Measurements from ENCODE around the gene ZNF484. TPM values are rescaled to one million over a fixed set of nuclear protein-coding genes. Genes with fewer than 3 reads are reported as not detected.
"Not testable (repeated sequence)": the region's sequence is repeated elsewhere in the genome, so short reads cannot be mapped to it uniquely, and the experiment has no call there.

ZNF484 gene
- total and polyA plus RNA-seq, 4 experiments from 2014 or later: 4.3 to 24.7 (median 13.7) TPM

DNA sequence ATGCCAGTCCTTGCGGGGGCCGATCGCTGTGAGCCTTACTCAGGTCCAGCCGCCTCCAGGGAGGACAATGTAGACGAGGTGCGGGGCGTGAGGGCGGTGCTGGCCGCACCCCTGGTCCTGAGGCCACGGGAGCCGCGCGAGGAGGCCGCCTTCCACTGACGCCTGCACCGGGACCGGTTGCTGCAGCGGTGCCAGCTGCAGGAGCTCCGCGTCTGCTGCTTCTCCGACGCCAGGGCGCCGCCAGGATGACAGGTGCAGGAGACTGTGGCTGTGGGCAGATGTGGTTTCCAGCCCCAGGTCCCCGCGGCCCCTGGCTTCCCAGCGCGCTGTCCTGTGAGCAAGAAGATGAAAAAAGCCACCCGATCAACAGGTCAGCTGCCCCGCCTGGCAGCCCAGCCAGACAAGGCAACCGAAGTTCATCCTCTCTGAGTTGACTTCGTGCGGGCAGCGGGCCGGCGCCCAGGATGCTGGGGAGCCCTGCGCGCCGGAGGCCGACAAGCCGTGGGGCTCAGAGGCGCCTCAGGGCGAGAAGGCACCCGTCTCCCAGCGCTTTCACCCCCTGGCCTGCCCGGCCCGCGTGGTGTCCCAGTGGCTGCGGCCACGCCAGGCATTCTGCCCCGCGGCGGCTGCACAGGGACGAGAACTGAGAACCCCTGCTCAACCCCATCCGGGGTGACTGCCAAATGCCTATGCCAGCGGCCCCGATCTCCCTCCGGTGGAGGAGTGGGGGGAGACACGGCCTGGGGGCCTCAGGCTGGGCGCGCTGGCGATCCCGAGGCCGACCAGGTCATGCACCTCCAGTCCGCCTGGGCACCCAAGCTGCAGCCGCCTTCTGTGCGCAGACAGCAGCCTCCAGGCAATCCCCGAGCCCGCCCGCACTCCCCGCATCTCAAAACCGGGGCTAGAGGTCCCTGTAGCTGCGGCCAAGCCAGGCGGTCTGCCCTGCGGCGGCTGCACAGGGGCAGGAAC, 69.8 kb downstream of the ZNF484 start:
- Mint-ChIP-seq H3K27me3 (peaks cover 30 to 34% of the 10 kb centered on the region in 2 donors), H3K9me3 (no peaks in the 10 kb centered on the region), H3K4me1 (peaks cover 6 to 20% (median 13%) of the 10 kb centered on the region in 4 donors), H3K36me3 (no peaks in the 10 kb centered on the region), H3K27ac (no peak overlapping the region), H3K4me3 (peak overlapping the region; percentile 65 to 98 (median 82))
- DNase-seq: peak in 4 of 5 donors; percentile 33 to 45 (median 41)
- Histone ChIP-seq H3K4me1 (ENCODE audit: insufficient read depth, low read length) (peaks cover 31% of the 10 kb centered on the region), H3K27me3 (ENCODE audit: insufficient read depth, low read length) (peaks cover 43% of the 10 kb centered on the region), H3K9me3 (ENCODE audit: control insufficient read depth in 1 of 2, low read length in 2 of 2) (no peaks in the 10 kb centered on the region), H3K36me3 (ENCODE audit: insufficient read depth, low read length) (no peaks in the 10 kb centered on the region), H3K27ac (ENCODE audit: low read depth, low read length) (no peak overlapping the region), H3K4me3 (ENCODE audit: low read length in 2 of 2) (peak overlapping the region in 1 of 2 donors; percentile 47)
- POLR2A ChIA-PET (ENCODE audit: partially characterized antibody): interaction anchor here (0.7 to 1.8 kb wide), 3 partner anchors 12 to 156 kb away, joined by 3 to 8 read pairs (median 6); no protein-coding TSS in a partner anchor
- CTCF ChIA-PET (ENCODE audit: partially characterized antibody): interaction anchor here (0.7 to 2.1 kb wide), 5 partner anchors 11 to 157 kb away, joined by 3 to 5 read pairs (median 3); no protein-coding TSS in a partner anchor
- intact Hi-C loops (cut with micrococcal nuclease): loop anchor here (1.0 to 5.0 kb wide), 2 partner anchors 43 to 69 kb away; partner anchors contain the start of gene ZNF484

DNA sequence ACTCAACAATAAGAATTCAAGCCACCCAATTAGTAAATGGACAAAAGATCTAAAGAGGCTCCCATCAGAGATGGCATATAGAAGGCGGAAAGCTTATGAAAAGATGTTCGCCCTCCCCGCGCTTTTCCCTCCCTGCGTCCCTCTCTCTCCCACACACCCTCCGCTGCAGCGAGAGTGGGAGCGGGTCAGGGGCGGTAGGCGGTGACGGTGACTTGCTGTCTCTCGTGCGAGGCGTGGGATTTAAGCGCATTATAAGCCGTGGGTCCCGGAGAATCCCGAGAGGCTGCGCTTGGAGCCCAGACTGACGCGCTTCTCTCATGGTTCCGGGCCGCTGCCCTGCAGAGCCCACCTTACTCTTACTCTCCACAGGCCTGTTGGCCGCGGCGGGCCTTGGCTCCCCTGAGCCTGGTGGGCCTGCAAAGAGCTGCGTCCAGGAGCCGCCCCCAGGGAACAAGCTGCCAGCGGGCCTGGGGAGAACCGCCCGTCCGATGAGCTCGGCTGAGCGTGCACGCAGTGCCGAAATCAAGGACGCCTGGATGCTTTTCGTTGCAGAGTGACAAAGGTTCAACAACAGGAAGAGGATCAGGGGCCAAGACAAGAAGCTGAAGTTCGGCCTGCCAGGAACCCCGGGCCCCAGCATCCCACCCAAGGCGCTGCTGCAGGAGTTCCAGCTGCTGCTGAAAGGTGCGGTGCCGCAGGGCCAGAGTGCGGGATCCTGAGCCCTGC, 70.6 kb downstream of the ZNF484 start:
- H3K9me3 Mint-ChIP-seq: no peaks in the 10 kb centered on the region
- ChIA-PET POLR2A (ENCODE audit: partially characterized antibody) (interaction anchor here (0.7 to 1.8 kb wide), 2 partner anchors 11 to 157 kb away, joined by 3 to 6 read pairs; no protein-coding TSS in a partner anchor), CTCF (ENCODE audit: partially characterized antibody) (interaction anchor here (0.7 kb wide), 1 partner anchor 12 kb away, joined by 3 read pairs; no protein-coding TSS in a partner anchor)
- Histone ChIP-seq H3K4me3 (ENCODE audit: low read length in 2 of 2) (peak overlapping the region in 1 of 2 donors; percentile 47), H3K36me3 (ENCODE audit: insufficient read depth, low read length) (no peaks in the 10 kb centered on the region), H3K27me3 (ENCODE audit: insufficient read depth, low read length) (peaks cover 40% of the 10 kb centered on the region), H3K9me3 (ENCODE audit: control insufficient read depth in 1 of 2, low read length in 2 of 2) (no peaks in the 10 kb centered on the region), H3K27ac (ENCODE audit: low read depth, low read length) (no peak overlapping the region), H3K4me1 (ENCODE audit: insufficient read depth, low read length) (peaks cover 31% of the 10 kb centered on the region)
- no peak overlapping the region for H3K27ac Mint-ChIP-seq
- peaks cover 27 to 32% of the 10 kb centered on the region in 2 donors for H3K27me3 Mint-ChIP-seq
- DNase-seq: peak in 4 of 5 donors; percentile 2 to 22 (median 6)
- intact Hi-C loops (cut with micrococcal nuclease): loop anchor here (5.0 kb wide), 1 partner anchor 70 kb away; the partner anchor contains the start of gene ZNF484
- H3K4me3 Mint-ChIP-seq: peak overlapping the region; percentile 45 to 84 (median 78)
- H3K36me3 Mint-ChIP-seq: no peaks in the 10 kb centered on the region
- H3K4me1 Mint-ChIP-seq: peaks cover 6 to 20% (median 13%) of the 10 kb centered on the region in 4 donors

DNA sequence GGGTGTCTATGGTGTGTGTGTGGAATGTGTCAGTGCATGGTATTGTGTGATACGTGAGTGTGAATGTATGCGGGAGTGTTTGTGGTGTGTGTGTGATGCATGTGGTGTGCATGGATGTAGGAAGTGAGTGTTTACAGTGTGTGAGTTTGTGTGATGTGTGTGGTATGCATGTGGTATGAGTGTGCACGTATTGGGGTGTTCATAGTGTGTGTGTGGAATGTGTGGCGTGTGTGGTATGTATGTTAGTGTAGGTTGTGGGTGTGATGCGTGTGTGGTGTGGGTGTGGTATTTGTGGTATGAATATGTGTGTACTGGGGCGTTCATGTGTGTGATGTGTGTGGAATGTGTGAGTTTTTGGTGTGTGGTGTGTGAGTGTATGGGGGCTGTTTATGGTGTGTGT, 73.1 kb downstream of the ZNF484 start:
- Mint-ChIP-seq H3K4me3 (no peak overlapping the region), H3K4me1 (peaks cover 6 to 15% (median 11%) of the 10 kb centered on the region in 4 donors), H3K27ac (no peak overlapping the region), H3K27me3 (peaks cover 19% of the 10 kb centered on the region in 2 donors), H3K9me3 (no peaks in the 10 kb centered on the region), H3K36me3 (no peaks in the 10 kb centered on the region)
- Histone ChIP-seq H3K36me3 (ENCODE audit: insufficient read depth, low read length) (no peaks in the 10 kb centered on the region), H3K27ac (ENCODE audit: low read depth, low read length) (no peak overlapping the region), H3K4me1 (ENCODE audit: insufficient read depth, low read length) (peaks cover 28% of the 10 kb centered on the region), H3K4me3 (ENCODE audit: low read length in 2 of 2) (no peak overlapping the region), H3K9me3 (ENCODE audit: control insufficient read depth in 1 of 2, low read length in 2 of 2) (no peaks in the 10 kb centered on the region), H3K27me3 (ENCODE audit: insufficient read depth, low read length) (peaks cover 28% of the 10 kb centered on the region)
- no peak for DNase-seq
- CTCF ChIA-PET (ENCODE audit: partially characterized antibody): no interaction called here
- intact Hi-C loops (cut with micrococcal nuclease): loop anchor here (5.0 kb wide), 1 partner anchor 73 kb away; the partner anchor contains the start of gene ZNF484
- POLR2A ChIA-PET (ENCODE audit: partially characterized antibody): no interaction called here

DNA sequence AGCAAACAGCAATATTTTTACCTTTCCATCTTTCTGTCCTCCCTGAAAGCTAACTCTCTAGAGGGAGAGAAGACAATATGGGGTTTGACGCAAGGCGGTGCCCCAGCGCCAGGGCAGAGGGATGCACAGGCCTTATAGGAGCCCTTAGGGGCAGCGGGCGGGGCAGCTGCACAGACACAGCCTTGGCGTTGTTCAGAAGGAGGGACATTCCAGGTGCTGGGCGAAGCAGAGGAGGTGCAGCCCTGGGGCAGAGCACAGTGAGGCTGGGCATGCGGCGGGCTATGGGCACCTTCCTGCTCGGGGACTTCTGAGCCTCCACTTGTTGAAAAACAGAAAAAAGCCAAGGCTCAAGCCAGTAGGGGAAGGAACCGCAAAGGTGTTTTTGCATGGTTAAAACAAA, 79.5 kb downstream of the ZNF484 start:
- no peak for DNase-seq
- Mint-ChIP-seq H3K27ac (no peak overlapping the region), H3K4me1 (no peaks in the 10 kb centered on the region), H3K4me3 (no peak overlapping the region), H3K27me3 (peaks cover 12 to 30% of the 10 kb centered on the region in 2 donors), H3K36me3 (no peaks in the 10 kb centered on the region), H3K9me3 (no peaks in the 10 kb centered on the region)
- H3K27me3 ChIP-seq (ENCODE audit: insufficient read depth, low read length): peaks cover 7% of the 10 kb centered on the region
- no peaks in the 10 kb centered on the region for H3K36me3 ChIP-seq (ENCODE audit: insufficient read depth, low read length)
- POLR2A ChIA-PET (ENCODE audit: partially characterized antibody): no interaction called here
- no peaks in the 10 kb centered on the region for H3K9me3 ChIP-seq (ENCODE audit: control insufficient read depth in 1 of 2, low read length in 2 of 2)
- no peak overlapping the region for H3K27ac ChIP-seq (ENCODE audit: low read depth, low read length)
- intact Hi-C loops (cut with micrococcal nuclease): no loop called here
- H3K4me1 ChIP-seq (ENCODE audit: insufficient read depth, low read length): no peaks in the 10 kb centered on the region
- no peak overlapping the region for H3K4me3 ChIP-seq (ENCODE audit: low read length in 2 of 2)
- CTCF ChIA-PET (ENCODE audit: partially characterized antibody): interaction anchor here (0.8 to 1.2 kb wide), 2 partner anchors 9 to 82 kb away, joined by 3 to 4 read pairs; no protein-coding TSS in a partner anchor

DNA sequence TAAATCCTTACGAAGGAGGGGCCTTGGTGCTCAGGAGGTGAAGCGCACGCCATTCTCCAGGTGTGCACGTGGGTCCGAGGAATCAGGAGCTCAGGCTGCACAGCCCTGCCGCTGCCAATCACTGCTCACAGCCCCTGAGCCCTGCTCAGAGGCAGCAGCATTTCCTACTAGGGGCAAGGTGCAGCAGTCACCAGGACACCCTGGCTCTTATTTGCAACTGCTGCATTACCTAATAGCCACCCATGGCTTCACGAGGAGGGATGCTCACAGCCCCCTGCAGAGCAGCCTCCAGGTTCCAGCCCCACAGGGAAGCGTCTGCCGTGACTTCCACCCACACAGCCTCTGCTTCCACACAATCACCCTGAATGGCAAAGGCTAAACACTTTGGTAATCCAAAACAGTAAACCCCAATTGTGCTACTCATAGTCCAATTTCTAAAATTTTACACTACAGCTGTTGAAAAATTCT, 81.5 kb downstream of the ZNF484 start:
- H3K9me3 Mint-ChIP-seq; H3K36me3 Mint-ChIP-seq; DNase-seq; H3K36me3 ChIP-seq (ENCODE audit: insufficient read depth, low read length); H3K4me1 Mint-ChIP-seq; H3K4me3 ChIP-seq (ENCODE audit: low read length in 2 of 2); H3K27ac ChIP-seq (ENCODE audit: low read depth, low read length); H3K4me3 Mint-ChIP-seq; H3K4me1 ChIP-seq (ENCODE audit: insufficient read depth, low read length); intact Hi-C loops (cut with micrococcal nuclease); H3K9me3 ChIP-seq (ENCODE audit: control insufficient read depth in 1 of 2, low read length in 2 of 2); H3K27me3 ChIP-seq (ENCODE audit: insufficient read depth, low read length); H3K27ac Mint-ChIP-seq: not testable (repeated sequence)
- H3K27me3 Mint-ChIP-seq: peaks cover 12 to 28% of the 10 kb centered on the region in 2 donors
- POLR2A ChIA-PET (ENCODE audit: partially characterized antibody): interaction anchor here (0.9 kb wide), 1 partner anchor 11 kb away, joined by 3 read pairs; no protein-coding TSS in a partner anchor
- CTCF ChIA-PET (ENCODE audit: partially characterized antibody): interaction anchor here (0.9 kb wide), 1 partner anchor 80 kb away, joined by 3 read pairs; no protein-coding TSS in a partner anchor

DNA sequence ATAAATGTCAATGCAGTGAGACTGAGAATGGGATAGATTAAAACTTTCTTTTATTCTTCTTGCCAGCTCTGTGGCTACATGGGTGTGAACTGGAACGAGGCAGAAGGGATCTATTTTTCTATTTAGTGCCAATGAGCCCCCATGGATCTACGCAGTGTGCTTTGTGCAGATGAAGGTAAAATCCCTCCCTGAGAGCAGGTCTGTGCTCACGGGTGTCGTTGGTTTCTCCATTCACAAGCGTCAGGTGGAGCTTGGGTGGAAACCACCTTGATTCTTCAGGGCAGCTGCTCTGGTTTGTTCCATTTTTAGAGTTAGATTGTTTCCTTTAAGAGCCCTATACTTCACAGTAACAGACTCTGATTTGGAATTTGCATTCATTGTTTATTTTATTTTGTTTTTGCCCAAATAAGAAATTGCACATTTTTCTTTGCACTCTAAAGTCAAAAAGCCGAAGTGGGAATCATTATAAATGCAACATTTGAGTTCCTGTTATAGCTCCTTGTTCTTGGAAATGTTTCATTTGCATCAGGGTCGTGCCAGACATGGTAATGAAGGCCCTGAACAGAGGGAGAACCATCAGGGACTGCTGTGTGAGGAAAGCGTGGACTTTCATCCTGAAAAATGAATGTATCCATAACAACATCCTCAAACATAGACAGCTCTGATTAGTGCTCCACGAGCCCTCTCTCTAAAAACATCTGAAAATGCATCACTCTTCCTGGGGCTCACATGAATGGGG, 82.1 kb downstream of the ZNF484 start:
- no peaks in the 10 kb centered on the region for H3K9me3 ChIP-seq (ENCODE audit: control insufficient read depth in 1 of 2, low read length in 2 of 2)
- ChIA-PET CTCF (ENCODE audit: partially characterized antibody) (no interaction called here), POLR2A (ENCODE audit: partially characterized antibody) (interaction anchor here (0.9 kb wide), 1 partner anchor 11 kb away, joined by 3 read pairs; no protein-coding TSS in a partner anchor)
- H3K9me3 Mint-ChIP-seq: no peaks in the 10 kb centered on the region
- no peak for DNase-seq
- peaks cover 7% of the 10 kb centered on the region for H3K27me3 ChIP-seq (ENCODE audit: insufficient read depth, low read length)
- no peaks in the 10 kb centered on the region for H3K36me3 ChIP-seq (ENCODE audit: insufficient read depth, low read length)
- H3K4me3 Mint-ChIP-seq: no peak overlapping the region
- no peak overlapping the region for H3K4me3 ChIP-seq (ENCODE audit: low read length in 2 of 2)
- H3K4me1 Mint-ChIP-seq: peaks cover 2 to 3% (median 2%) of the 10 kb centered on the region in 4 donors
- peaks cover 12 to 28% of the 10 kb centered on the region in 2 donors for H3K27me3 Mint-ChIP-seq
- no peaks in the 10 kb centered on the region for H3K4me1 ChIP-seq (ENCODE audit: insufficient read depth, low read length)
- no peak overlapping the region for H3K27ac Mint-ChIP-seq
- H3K36me3 Mint-ChIP-seq: no peaks in the 10 kb centered on the region
- intact Hi-C loops (cut with micrococcal nuclease): no loop called here
- H3K27ac ChIP-seq (ENCODE audit: low read depth, low read length): no peak overlapping the region
